Upper lobe of left lung (tissue), 4 donors: ENCODE measurements around the gene TNPO1.

Source experiments
- EP300 ChIP-seq, 4 donors: sonication (generic); formaldehyde crosslinking; IDR thresholded peaks; one replicate each; pipeline ENCODE4 v1.5.1; 2017; ENCODE audit warnings: antibody characterized with exemption in 4 of 4, control low read depth in 2 of 4
- POLR2A ChIP-seq, 4 donors: fragments of 450-650 bp; IDR thresholded peaks; one replicate each; pipeline ENCODE4 v1.5.1; 2016 to 2017; ENCODE audit warnings: antibody characterized with exemption in 4 of 4, mild to moderate bottlenecking in 2 of 4
- POLR2AphosphoS5 ChIP-seq, 2 donors: sonication (generic); formaldehyde crosslinking; IDR thresholded peaks; one replicate each; pipeline ENCODE4 v1.5.1; 2017; ENCODE audit warnings: antibody characterized with exemption in 2 of 2
- TF ChIP-seq, protein P1 (sequence below), 6 experiments: fragments of 450-650 bp in 4 of 6; fragments of 200-600 bp in 2 of 6; sonication (generic) in 2 of 6; IDR thresholded peaks; one replicate each; pipeline ENCODE4 v1.5.1; 2016 to 2019; ENCODE audit warnings: antibody characterized with exemption in 6 of 6

GRCh38 chr5:72837524-72838096 lies 21.1 kb downstream of the TNPO1 start:
- TF ChIP-seq EP300 (IDR thresholded peaks at IDR 0.05) (no peak), POLR2A (IDR thresholded peaks at IDR 0.05) (no peak), POLR2AphosphoS5 (IDR thresholded peaks at IDR 0.05) (no peak)
- TF ChIP-seq, protein P1, sequence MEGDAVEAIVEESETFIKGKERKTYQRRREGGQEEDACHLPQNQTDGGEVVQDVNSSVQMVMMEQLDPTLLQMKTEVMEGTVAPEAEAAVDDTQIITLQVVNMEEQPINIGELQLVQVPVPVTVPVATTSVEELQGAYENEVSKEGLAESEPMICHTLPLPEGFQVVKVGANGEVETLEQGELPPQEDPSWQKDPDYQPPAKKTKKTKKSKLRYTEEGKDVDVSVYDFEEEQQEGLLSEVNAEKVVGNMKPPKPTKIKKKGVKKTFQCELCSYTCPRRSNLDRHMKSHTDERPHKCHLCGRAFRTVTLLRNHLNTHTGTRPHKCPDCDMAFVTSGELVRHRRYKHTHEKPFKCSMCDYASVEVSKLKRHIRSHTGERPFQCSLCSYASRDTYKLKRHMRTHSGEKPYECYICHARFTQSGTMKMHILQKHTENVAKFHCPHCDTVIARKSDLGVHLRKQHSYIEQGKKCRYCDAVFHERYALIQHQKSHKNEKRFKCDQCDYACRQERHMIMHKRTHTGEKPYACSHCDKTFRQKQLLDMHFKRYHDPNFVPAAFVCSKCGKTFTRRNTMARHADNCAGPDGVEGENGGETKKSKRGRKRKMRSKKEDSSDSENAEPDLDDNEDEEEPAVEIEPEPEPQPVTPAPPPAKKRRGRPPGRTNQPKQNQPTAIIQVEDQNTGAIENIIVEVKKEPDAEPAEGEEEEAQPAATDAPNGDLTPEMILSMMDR (IDR thresholded peaks at IDR 0.05): no peak
